A549 (cell line): ENCODE measurements around the gene CGN. TPM values are rescaled to one million over a fixed set of nuclear protein-coding genes. Genes with fewer than 3 reads are reported as not detected.

ENCODE experiments used
- ATAC-seq, 2 experiments: fragments of 200-7000 bp in 1 of 2; fragments of >200 bp in 1 of 2; cut with Nextera tagmentation in 1 of 2; cut with Tn5 transposase in 1 of 2; 3 replicates each; pipeline versions ENCODE4 v1.8.0 to v1.9.1; 2018 to 2020; ENCODE audit warnings: mild to moderate bottlenecking in 1 of 2, moderate library complexity in 1 of 2
- CTCF ChIA-PET: fragments of 300-600 bp; sonication (Branson Sonifier 250); formaldehyde crosslinking; extraction: SDS; loops from one replicate; lab custom pipeline; 2021; ENCODE audit warnings: antibody characterized with exemption, inconsistent platforms; lab: Yijun Ruan, JAX
- POLR2A ChIA-PET: fragments of 350-600 bp; formaldehyde crosslinking; extraction: SDS; loops from one replicate; lab custom pipeline; 2021; ENCODE audit warnings: antibody characterized with exemption, inconsistent platforms; lab: Yijun Ruan, JAX
- DNase-seq, 2 experiments: peaks; one replicate each; pipeline versions ENCODE4 v3.0.0 to v3.0.0-alpha.2; 2011 to 2016; ENCODE audit warnings: low read depth in 1 of 2, low spot score in 1 of 2
- FAIRE-seq: peaks from 2 replicates; lab custom pipeline; 2011; peaks lifted over from hg19 to GRCh38; lab: Jason Lieb, UNC
- H3K27ac ChIP-seq, 2 experiments: fragments of >200 bp; sonication (Bioruptor Twin); formaldehyde crosslinking; 3 replicates each; pipeline ENCODE4 v1.5.1; 2016 to 2017
- H3K4me1 ChIP-seq: fragments of >200 bp; sonication (Bioruptor Twin); formaldehyde crosslinking; 3 replicates; pipeline ENCODE4 v1.6.1; 2016
- H3K4me2 ChIP-seq: fragments of >200 bp; sonication (Bioruptor Twin); formaldehyde crosslinking; 3 replicates; pipeline ENCODE4 v1.6.1; 2016
- H3K4me3 ChIP-seq: fragments of >200 bp; sonication (Bioruptor Twin); formaldehyde crosslinking; 3 replicates; pipeline ENCODE4 v1.5.1; 2016
- H3K9me3 ChIP-seq: fragments of >200 bp; sonication (Bioruptor Twin); formaldehyde crosslinking; 3 replicates; pipeline ENCODE4 v1.6.1; 2016
- BHLHE40 ChIP-seq: IDR thresholded peaks from 2 replicates; pipeline ENCODE4 v1.6.1; 2012; ENCODE audit warnings: low read depth, low read length, inconsistent platforms
- CHD2 ChIP-seq: fragments of 150-350 bp; IDR thresholded peaks from 2 replicates; pipeline ENCODE4 v1.6.1; 2014; ENCODE audit warnings: low read length; ENCODE audit not compliant: partially characterized antibody
- CHD4 ChIP-seq: fragments of 200-600 bp; sonication (generic); IDR thresholded peaks from 2 replicates; pipeline ENCODE4 v1.6.1; 2016; ENCODE audit warnings: antibody characterized with exemption, mild to moderate bottlenecking, borderline replicate concordance
- EHF ChIP-seq: fragments of 250-450 bp; sonication (Bioruptor Pico); IDR thresholded peaks from 2 replicates; pipeline ENCODE4 v1.5.0; 2020; ENCODE audit warnings: mild to moderate bottlenecking
- EP300 ChIP-seq, 2 experiments: fragments of >200 bp; sonication (Bioruptor Twin); formaldehyde crosslinking; IDR thresholded peaks; 2 replicates in 1 of 2; 3 replicates in 1 of 2; pipeline ENCODE4 v1.6.1; 2016 to 2017
- FOSL2 ChIP-seq, 2 experiments: fragments of 450-650 bp in 1 of 2; fragments of >200 bp in 1 of 2; sonication (Bioruptor Twin) in 1 of 2; formaldehyde crosslinking; IDR thresholded peaks; 2 replicates each; pipeline versions ENCODE4 v1.5.0 to v1.6.1; 2016 to 2020; ENCODE audit warnings: mild to moderate bottlenecking in 1 of 2, moderate library complexity in 1 of 2
- FOXS1 ChIP-seq: fragments of 250-450 bp; sonication (Bioruptor Pico); IDR thresholded peaks from 2 replicates; pipeline ENCODE4 v1.5.0; 2020; ENCODE audit warnings: mild to moderate bottlenecking, moderate library complexity
- GATA3 ChIP-seq: IDR thresholded peaks from 2 replicates; pipeline ENCODE4 v1.6.1; 2012; ENCODE audit warnings: borderline replicate concordance
- HEYL ChIP-seq: fragments of 250-450 bp; sonication (Bioruptor Pico); IDR thresholded peaks from 2 replicates; pipeline ENCODE4 v1.8.0; 2021; ENCODE audit warnings: mild to moderate bottlenecking, moderate library complexity
- HOXA7 ChIP-seq: fragments of 250-450 bp; sonication (Bioruptor Pico); IDR thresholded peaks from 2 replicates; pipeline ENCODE4 v1.5.0; 2020; ENCODE audit warnings: mild to moderate bottlenecking, moderate library complexity
- JUN ChIP-seq, 2 experiments: fragments of >200 bp; sonication (Bioruptor Twin); formaldehyde crosslinking; IDR thresholded peaks; 2 replicates in 1 of 2; 3 replicates in 1 of 2; pipeline ENCODE4 v1.6.1; 2016 to 2017
- KDM5A ChIP-seq: fragments of 200-600 bp; sonication (generic); IDR thresholded peaks from 2 replicates; pipeline ENCODE4 v1.6.1; 2016; ENCODE audit warnings: antibody characterized with exemption, mild to moderate bottlenecking
- NFE2L2 ChIP-seq: fragments of 150-350 bp; conservative IDR thresholded peaks from 2 replicates; pipeline ENCODE4 v1.6.1; 2014; ENCODE audit warnings: low read length
- PHF8 ChIP-seq: fragments of 200-600 bp; sonication (generic); IDR thresholded peaks from 2 replicates; pipeline ENCODE4 v1.6.1; 2016; ENCODE audit warnings: low read depth, mild to moderate bottlenecking, antibody characterized with exemption, moderate library complexity, borderline replicate concordance
- POLR2AphosphoS2 ChIP-seq: conservative IDR thresholded peaks from 2 replicates; pipeline ENCODE4 v1.6.1; 2012; ENCODE audit warnings: low read length, improper control_type of control experiment, inconsistent platforms
- RNF2 ChIP-seq: fragments of 200-600 bp; sonication (generic); IDR thresholded peaks from 2 replicates; pipeline ENCODE4 v1.6.1; 2016; ENCODE audit warnings: low read depth, mild to moderate bottlenecking, antibody characterized with exemption, moderate library complexity, borderline replicate concordance
- WGBS: methylation state at CpG from one replicate; pipeline ENCODE4 v1.1.6; 2017; ENCODE audit errors: missing lambda C conversion rate; 5-methylcytosine and 5-hydroxymethylcytosine counted together
- polyA plus RNA-seq, 4 experiments: library from polyadenylated mRNA; depleted of rRNA in 3 of 4; stranded (reverse); fragments of >200 nt; fragmentation: RNase III in 1 of 4; extraction: RNeasy Plus Mini Kit Qiagen cat#74134 plus additional on column Dnase treatment in 1 of 4; gene quantifications; 2 replicates in 3 of 4; 3 replicates in 1 of 4; pipeline ENCODE4 v1.2.3, GENCODE V29; 2011 to 2017
- TF ChIP-seq, protein P1 (sequence below): IDR thresholded peaks from 2 replicates; pipeline ENCODE4 v1.6.1; 2012
- TF ChIP-seq, protein P2 (sequence below): IDR thresholded peaks from 2 replicates; pipeline ENCODE4 v1.6.1; 2012
- TF ChIP-seq, protein P3 (sequence below): fragments of 200-600 bp; sonication (generic); IDR thresholded peaks from 2 replicates; pipeline ENCODE4 v1.6.1; 2016; ENCODE audit warnings: antibody characterized with exemption, mild to moderate bottlenecking, moderate library complexity
- TF ChIP-seq, protein P4 (sequence below): fragments of 250-450 bp; sonication (Bioruptor Pico); IDR thresholded peaks from 2 replicates; pipeline ENCODE4 v1.5.0; 2020; ENCODE audit warnings: low read depth, mild to moderate bottlenecking, moderate library complexity
- TF ChIP-seq, protein P5 (sequence below): fragments of >200 bp; sonication (Bioruptor Twin); formaldehyde crosslinking; IDR thresholded peaks from 2 replicates; pipeline ENCODE4 v1.6.1; 2016

The CGN gene
- polyA plus RNA-seq, 2 of the 4 experiments (the other 2 are of a cell fraction) = 1.8 to 2.3 TPM

DNA sequence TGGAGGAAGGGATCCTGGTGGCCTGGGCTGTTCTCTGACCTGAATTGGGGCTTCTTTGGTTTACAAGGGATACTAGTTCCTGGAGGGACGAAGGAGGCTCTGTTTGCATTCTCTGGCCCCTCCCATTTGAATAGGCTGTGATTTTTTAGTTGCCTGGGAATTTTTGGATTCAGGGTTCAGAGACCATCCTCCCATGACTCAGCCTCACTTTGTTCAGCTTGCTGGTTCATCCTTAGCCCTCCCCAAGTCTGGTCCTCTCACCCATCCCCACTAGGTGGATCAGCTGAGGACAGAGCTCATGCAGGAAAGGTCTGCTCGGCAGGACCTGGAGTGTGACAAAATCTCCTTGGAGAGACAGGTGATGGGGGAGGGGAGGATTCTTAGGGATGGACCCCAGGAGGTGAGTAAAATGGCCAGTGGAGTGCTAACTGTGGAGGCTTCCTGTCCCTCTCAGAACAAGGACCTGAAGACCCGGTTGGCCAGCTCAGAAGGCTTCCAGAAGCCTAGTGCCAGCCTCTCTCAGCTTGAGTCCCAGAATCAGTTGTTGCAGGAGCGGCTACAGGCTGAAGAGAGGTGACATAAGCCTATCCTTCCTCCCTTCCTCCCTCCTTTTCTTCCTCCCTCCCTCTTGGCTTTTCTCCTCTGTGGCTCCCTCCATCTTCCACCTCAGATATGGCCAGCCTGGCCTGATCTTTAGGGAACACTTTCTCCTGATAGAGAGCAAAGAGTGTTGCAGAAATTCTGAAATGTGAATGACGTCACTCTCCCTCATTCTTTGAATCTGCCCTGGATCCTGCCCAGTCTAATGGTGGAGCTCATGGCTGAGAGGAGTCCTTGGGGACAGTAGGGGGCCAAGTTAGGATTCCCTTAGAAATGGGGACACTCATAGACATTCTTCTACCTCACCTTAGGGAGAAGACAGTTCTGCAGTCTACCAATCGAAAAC lies 24.4 kb downstream of the CGN start:
- FAIRE-seq = no peak
- 76% methylated on average over 6 of the region's 6 CpGs for WGBS
- Histone ChIP-seq H3K9me3 (no peaks in the 10 kb centered on the region), H3K27ac (peak overlapping the region; percentile 35 to 84; a peak in 4 of 6 replicates), H3K4me1 (peaks cover 53% of the 10 kb centered on the region)
- CTCF ChIA-PET = interaction anchor here (0.6 to 6.2 kb wide), 29 partner anchors 9 to 339 kb away, joined by 3 to 47 read pairs (median 4); no protein-coding TSS in a partner anchor
- no peak for TF ChIP-seq RNF2
- no peak for TF ChIP-seq BHLHE40
- TF ChIP-seq FOSL2 (IDR thresholded peaks at IDR 0.05) = no peak
- TF ChIP-seq FOSL2 (CRISPR knock-in tag; IDR thresholded peaks at IDR 0.05) = peak; percentile 17; the same call in 1 of the 2 replicates
- TF ChIP-seq, all 56 proteins: peak for 1
- POLR2A ChIA-PET = no interaction called here
- H3K4me2 ChIP-seq = peak overlapping the region; percentile 40
- DNase-seq = peak in 1 of 2 experiments; percentile 49
- no peak for ATAC-seq
- H3K4me3 ChIP-seq = no peak overlapping the region

DNA sequence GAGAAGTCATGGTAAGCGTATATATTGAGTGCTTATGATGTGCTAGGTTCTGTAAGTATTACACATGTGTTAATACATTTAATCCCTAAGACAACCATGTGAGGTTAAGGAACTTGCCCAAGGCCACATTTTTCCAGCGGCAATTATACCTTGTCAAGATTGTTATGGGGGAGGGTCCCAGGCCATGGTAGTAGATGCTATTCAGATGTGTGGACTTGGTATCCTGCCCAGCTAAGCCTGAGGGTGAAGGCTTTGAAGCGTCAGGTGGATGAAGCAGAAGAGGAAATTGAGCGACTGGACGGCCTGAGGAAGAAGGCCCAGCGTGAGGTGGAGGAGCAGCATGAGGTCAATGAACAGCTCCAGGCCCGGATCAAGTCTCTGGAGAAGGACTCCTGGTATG lies 25.3 kb downstream of the CGN start:
- H3K27ac ChIP-seq = peak overlapping the region; percentile 66 to 84
- no peak for TF ChIP-seq CHD4
- TF ChIP-seq EP300 (IDR thresholded peaks at IDR 0.05) = no peak
- TF ChIP-seq KDM5A = no peak
- TF ChIP-seq POLR2AphosphoS2 = no peak
- TF ChIP-seq FOXS1 (CRISPR knock-in tag) = no peak
- TF ChIP-seq, protein P1, sequence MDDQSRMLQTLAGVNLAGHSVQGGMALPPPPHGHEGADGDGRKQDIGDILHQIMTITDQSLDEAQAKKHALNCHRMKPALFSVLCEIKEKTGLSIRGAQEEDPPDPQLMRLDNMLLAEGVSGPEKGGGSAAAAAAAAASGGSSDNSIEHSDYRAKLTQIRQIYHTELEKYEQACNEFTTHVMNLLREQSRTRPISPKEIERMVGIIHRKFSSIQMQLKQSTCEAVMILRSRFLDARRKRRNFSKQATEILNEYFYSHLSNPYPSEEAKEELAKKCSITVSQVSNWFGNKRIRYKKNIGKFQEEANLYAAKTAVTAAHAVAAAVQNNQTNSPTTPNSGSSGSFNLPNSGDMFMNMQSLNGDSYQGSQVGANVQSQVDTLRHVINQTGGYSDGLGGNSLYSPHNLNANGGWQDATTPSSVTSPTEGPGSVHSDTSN = no peak
- no peak for TF ChIP-seq EHF (CRISPR knock-in tag)
- TF ChIP-seq, protein P2, sequence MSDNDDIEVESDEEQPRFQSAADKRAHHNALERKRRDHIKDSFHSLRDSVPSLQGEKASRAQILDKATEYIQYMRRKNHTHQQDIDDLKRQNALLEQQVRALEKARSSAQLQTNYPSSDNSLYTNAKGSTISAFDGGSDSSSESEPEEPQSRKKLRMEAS = no peak
- no peak for TF ChIP-seq PHF8
- TF ChIP-seq, protein P3, sequence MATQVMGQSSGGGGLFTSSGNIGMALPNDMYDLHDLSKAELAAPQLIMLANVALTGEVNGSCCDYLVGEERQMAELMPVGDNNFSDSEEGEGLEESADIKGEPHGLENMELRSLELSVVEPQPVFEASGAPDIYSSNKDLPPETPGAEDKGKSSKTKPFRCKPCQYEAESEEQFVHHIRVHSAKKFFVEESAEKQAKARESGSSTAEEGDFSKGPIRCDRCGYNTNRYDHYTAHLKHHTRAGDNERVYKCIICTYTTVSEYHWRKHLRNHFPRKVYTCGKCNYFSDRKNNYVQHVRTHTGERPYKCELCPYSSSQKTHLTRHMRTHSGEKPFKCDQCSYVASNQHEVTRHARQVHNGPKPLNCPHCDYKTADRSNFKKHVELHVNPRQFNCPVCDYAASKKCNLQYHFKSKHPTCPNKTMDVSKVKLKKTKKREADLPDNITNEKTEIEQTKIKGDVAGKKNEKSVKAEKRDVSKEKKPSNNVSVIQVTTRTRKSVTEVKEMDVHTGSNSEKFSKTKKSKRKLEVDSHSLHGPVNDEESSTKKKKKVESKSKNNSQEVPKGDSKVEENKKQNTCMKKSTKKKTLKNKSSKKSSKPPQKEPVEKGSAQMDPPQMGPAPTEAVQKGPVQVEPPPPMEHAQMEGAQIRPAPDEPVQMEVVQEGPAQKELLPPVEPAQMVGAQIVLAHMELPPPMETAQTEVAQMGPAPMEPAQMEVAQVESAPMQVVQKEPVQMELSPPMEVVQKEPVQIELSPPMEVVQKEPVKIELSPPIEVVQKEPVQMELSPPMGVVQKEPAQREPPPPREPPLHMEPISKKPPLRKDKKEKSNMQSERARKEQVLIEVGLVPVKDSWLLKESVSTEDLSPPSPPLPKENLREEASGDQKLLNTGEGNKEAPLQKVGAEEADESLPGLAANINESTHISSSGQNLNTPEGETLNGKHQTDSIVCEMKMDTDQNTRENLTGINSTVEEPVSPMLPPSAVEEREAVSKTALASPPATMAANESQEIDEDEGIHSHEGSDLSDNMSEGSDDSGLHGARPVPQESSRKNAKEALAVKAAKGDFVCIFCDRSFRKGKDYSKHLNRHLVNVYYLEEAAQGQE = no peak
- TF ChIP-seq NFE2L2 = no peak
- TF ChIP-seq CHD2 = no peak
- no peak for TF ChIP-seq HEYL (CRISPR knock-in tag)
- TF ChIP-seq HOXA7 (CRISPR knock-in tag) = no peak
- no peak for TF ChIP-seq JUN (IDR thresholded peaks at IDR 0.05)
- TF ChIP-seq, protein P4, sequence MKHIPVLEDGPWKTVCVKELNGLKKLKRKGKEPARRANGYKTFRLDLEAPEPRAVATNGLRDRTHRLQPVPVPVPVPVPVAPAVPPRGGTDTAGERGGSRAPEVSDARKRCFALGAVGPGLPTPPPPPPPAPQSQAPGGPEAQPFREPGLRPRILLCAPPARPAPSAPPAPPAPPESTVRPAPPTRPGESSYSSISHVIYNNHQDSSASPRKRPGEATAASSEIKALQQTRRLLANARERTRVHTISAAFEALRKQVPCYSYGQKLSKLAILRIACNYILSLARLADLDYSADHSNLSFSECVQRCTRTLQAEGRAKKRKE (CRISPR knock-in tag) = no peak
- TF ChIP-seq, protein P5, sequence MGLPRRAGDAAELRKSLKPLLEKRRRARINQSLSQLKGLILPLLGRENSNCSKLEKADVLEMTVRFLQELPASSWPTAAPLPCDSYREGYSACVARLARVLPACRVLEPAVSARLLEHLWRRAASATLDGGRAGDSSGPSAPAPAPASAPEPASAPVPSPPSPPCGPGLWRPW = no peak
- TF ChIP-seq GATA3 = no peak
- TF ChIP-seq, all 56 proteins: peak for 0
- POLR2A ChIA-PET = interaction anchor here (0.6 to 1.8 kb wide), 5 partner anchors 11 to 77 kb away, joined by 3 to 8 read pairs (median 4); partner anchors contain the start of gene POGZ
- CTCF ChIA-PET = interaction anchor here (0.9 to 6.2 kb wide), 10 partner anchors 12 to 243 kb away, joined by 3 to 47 read pairs (median 9); no protein-coding TSS in a partner anchor
- ATAC-seq = no peak
- WGBS = 93% methylated on average over 7 of the region's 7 CpGs
- DNase-seq = no peak
- H3K4me1 ChIP-seq = peaks cover 54% of the 10 kb centered on the region
- H3K4me2 ChIP-seq = peak overlapping the region; percentile 53
- no peak overlapping the region for H3K4me3 ChIP-seq
- FAIRE-seq = no peak
- H3K9me3 ChIP-seq = no peaks in the 10 kb centered on the region
